Measurements from ENCODE around the gene RFX1.
"Not testable (repeated sequence)": the region's sequence is repeated elsewhere in the genome, so short reads cannot be mapped to it uniquely, and the experiment has no call there.

Gene RFX1

DNA sequence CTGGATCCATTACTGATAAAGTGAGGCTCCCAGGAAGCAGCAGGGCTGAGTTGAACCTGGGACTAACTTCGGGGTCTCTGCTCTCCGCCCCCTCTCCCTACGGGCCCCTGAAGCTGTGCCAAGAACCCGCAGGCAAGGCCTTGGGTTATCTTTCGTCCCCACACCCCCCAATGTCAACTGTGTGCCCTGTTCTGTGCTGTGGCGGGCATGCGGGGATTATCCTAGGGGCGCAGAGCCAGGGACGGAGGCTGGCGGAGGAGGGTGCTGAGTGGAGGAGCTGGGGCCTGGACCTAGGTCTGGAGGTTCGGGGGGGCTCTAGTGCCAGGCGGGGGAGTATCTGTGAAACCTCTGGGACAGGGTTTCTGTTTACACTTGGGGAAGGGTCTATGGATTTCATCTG is 26.4 kb downstream of the RFX1 start:
- DNase-seq (ENCODE audit: low read depth in 2 of 3, low spot score in 2 of 3): no peak

DNA sequence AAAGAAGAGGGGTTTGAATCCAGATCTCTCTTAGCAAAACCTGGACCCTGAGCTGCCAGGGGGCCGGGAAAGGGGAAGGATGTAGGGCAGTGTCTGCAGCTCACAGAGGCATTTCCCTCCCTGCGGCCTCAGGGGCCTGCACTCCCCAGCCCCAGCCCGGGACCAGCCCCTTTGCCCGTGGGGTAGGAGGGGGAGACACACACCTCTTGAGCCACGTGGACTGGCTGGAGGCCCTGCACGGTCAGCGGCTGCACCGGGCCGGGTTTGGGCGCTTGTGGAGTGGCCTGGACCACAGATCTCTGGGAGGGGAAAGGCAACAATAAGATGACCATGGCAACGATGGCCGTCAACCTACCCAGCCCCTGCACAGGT is 26.9 kb downstream of the RFX1 start:
- DNase-seq (ENCODE audit: low read depth in 2 of 3, low spot score in 2 of 3): no peak

DNA sequence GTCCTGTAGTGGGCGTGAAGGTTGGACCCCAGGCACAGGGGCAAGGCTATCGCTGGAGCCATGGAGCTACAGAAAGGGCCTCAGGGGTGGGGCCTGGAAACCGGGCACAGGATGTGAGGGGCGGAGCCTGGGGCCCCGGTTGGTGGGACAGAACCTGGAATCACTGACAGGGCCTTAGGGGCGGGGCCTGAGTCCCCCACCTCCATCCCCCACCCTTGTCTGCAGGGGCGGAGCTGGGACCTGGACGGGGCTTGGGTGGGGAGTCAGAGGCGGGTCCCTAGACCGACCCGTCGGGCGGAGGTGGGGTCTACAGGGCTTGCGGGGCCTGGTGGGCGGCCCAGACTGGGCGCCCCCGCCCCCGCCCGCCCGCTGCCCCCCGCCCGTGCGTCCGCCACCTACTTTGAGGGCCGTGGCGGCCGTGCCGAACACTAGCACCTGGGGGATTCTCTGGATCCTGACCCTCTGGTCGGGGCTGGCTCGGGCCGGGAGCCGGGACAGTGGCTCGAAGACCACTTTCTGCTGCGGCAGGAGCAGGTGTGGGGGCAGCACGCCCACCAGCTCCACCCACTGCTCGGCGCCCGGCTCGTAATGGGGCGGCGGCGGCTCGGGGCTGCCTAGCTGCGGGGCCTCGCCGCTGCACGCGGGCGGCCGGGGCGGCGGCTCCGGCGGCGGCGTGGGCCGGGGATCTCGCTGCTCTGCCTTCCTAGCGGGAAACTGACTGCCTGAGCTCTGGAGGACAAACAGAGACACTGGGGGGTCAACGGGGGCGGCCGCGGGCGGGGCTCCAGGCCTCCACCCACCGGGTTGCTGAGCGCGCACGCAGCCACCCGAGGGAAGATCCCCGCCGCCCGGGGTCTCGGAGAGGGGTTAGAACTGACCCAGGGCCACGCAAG is 27.5 kb downstream of the RFX1 start:
- no peak for DNase-seq (ENCODE audit: low read depth in 2 of 3, low spot score in 2 of 3)

DNA sequence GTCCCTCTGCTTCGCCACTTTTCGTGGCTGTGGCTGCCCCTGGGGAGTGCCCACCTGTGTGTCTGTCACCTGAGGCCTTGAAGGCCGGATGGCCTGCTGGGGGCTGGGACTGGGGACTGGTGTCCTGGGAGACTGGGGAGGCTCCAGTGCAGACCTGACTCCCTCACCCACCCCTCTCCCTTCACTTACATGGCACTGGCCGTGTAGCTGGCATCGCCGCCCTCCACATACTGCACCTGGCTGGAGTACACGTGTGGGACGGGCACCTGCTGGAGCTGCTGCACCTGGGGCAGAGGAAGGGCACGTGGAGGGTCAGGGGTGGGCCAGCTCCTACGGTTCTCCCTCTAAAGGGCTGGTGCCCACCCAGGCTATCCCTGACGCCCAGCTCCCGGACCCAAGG is 28.3 kb downstream of the RFX1 start:
- DNase-seq (ENCODE audit: low read depth in 2 of 3, low spot score in 2 of 3): no peak

DNA sequence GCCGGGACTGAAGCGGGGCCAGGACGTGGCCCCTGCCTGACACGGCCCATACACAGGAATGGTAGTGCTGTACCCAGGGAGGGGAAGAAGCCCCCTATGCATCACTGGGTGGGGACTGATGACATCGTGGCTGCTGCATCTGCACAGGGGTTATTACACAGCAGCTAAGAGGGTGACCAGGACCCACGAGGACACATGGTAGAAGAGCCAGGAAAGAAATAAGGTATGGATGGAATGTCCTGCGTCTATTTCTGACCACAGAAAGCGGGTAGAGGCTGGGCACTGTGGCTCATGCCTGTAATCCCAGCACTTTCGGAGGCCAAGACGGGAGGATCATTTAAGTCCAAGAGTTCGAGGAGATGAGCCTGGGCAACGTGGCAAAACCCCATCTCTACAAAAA is 29.7 kb downstream of the RFX1 start:
- DNase-seq (ENCODE audit: low read depth in 2 of 3, low spot score in 2 of 3): no peak

DNA sequence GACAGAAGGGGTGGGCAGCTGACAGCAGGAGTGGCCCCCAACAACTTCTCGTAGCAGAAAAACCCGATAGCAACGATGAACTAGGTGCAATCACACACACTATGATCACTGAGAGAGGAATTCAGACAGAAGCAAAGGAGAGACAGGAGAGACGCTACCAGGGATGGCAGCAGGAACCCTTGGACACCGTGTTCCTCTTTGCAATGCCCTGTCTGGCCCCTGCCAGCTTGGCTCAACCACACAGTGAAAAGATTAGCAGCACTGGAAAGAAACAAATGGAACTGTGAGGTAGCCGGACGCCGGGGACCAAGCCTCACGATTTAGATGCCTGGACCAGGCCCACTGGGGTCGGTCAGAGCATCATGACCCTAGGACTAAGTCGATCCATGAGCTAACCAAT is 30.2 kb downstream of the RFX1 start:
- no peak for DNase-seq (ENCODE audit: low read depth in 2 of 3, low spot score in 2 of 3)

DNA sequence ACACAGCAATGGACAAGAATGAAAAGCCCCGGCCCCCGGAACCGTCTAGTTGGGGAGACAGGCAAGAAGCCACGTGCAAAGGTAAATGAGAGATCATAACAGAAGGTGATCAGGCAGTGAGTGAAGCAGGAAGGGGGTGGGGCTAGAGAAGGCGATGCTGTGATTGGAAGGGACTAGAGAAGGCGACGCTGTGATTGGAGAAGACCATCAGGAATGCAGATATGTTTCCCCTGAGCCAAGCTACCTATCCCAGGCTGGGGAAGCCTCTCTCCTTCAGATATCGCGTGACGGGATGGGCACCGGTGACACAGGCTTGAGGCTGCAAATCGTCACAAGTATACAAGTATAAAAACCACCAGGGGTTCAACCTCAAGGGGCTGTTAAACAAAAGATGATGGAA is 32.0 kb downstream of the RFX1 start:
- no peak for DNase-seq (ENCODE audit: low read depth in 2 of 3, low spot score in 2 of 3)

DNA sequence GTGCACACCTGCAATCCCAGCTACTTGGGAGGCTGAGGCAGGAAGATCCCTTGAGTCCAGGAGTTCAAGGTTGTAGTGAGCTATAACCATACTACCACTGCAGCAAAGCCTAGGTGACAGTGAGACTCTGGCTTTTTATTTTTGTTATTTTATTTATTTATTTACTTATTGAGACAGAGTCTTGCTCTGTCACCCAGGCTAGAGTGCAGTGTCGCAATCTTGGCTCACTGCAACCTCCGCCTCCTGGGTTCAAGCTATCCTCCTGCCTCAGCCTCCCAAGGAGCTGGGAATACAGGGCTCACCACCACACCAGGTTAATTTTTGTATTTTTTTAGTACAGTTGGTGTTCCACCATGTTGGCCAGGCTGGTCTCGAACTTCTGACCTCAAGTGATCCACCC is 32.6 kb downstream of the RFX1 start:
- not testable (repeated sequence) for DNase-seq (ENCODE audit: low read depth in 2 of 3, low spot score in 2 of 3)

DNA sequence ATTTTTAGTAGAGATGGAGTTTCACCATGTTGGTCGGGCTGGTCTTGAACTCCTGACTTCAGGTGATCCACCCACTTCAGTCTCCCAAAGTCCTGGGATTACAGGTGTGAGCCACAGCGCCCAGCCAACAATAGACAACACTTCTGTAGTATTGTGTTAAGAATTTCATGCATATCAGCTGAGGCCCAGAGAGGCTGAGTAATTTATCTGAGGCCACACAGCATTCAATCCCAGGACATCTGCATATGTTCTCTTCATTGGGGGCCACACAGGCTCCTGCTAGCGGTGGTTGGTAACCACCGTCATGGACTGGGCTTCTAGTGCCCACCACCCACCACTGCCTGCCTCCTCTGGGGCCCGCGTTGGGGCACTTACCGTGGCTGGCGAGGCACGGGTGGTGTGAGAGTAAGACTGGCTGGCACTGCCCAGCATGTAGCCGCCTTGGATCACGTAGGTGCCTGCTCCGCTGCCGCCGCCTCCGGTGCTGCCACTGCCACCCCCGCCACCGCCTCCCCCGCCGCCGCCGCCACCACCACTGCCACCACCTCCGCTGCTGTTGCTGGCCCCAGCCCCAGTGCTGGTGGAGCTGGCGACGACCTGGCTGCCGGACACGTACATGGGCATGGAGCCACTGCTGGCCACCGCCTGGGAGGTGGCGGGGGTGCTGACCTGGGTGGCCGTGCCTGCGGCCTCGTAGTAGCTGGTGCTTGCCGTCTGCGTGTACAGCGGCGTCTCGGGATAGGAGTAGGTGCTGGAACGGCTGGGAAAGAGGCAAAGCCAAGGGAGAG is 33.6 kb downstream of the RFX1 start:
- no peak for DNase-seq (ENCODE audit: low read depth in 2 of 3, low spot score in 2 of 3)

DNA sequence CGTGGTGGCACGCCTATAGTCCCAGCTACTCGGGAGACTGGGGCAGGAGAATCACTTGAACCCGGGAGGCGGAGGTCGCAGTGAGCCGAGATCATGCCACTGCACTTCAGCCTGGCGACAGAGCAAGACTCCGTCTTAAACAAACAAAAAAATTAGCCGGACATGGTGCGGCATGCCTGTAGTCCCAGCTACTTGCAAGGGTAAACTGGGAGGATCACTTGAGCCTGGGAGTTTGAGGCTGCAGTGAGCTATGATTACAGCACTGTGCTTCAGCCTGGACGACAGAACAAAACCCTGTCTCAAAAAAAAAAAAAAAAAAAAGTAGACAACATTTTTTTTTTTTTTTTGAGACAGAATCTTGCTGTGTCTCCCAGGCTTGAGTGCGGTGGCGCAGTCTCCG is 34.3 kb downstream of the RFX1 start:
- DNase-seq (ENCODE audit: low read depth in 2 of 3, low spot score in 2 of 3): not testable (repeated sequence)

DNA sequence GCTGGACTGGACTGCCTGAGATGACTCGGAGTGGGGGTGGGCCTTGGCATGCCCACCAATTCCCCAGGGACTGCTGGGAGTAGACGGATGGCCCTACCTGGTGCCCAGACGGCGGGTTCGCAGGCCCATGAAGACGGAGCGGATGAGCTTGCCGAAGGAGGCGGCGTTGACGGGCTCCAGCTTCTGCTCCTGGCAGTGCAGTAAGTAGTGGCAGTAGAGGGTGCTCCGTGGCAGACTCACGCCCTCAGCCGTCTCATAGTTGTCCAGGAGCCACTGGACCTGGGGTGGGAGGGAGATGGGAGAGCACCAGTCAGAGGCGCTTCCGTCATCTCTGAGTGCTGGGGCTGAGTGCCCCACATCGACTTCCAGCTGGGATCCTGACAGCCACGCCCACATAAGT is 36.2 kb downstream of the RFX1 start:
- DNase-seq (ENCODE audit: low read depth in 2 of 3, low spot score in 2 of 3): no peak

DNA sequence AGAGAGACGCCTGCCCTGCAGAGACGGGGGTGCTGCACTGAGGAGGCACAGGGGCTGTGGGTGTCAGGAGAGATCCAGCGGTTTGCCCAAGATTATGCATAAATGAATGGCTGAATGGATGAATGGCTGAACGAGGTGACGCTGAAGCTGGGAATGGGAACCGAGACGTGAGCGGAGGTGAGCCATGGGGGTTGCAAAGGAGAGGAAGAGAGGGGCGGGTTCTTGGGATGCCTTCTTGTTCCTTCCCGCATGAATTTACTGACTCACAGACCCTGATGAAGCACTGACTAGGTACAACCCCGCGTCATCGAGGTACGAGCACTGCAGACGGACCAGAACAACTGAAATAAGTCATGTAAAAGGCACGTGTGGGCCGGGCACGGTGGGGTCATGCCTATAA is 37.1 kb downstream of the RFX1 start:
- DNase-seq (ENCODE audit: low read depth in 2 of 3, low spot score in 2 of 3): no peak

DNA sequence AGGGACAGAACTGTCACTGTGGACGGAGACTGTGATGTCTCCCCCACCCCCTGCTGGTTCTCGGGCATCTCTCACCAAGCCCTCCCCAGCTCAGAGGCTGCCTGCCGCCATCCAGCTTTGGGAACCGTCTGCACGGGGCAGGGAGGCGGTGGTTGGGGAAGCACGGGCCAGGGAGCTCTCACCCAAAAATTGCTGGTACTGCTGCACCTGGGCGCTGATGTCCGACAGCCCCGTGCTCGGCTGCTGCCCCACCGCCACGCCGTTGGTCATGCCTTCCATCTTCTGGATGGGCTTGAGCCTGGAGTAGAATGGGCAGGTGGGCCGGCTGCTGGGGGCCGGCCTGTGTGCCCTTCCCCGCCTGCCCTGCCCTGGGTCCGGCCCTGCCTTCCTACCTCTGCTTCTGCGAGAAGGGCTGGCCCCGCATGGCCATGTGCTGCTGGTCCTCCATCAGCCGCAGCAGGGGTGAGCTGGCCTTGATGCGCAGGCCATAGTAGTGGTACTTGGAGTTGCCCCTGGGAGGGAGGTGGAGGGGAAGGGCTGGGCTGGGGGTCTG is 37.7 kb downstream of the RFX1 start:
- DNase-seq (ENCODE audit: low read depth in 2 of 3, low spot score in 2 of 3): no peak

DNA sequence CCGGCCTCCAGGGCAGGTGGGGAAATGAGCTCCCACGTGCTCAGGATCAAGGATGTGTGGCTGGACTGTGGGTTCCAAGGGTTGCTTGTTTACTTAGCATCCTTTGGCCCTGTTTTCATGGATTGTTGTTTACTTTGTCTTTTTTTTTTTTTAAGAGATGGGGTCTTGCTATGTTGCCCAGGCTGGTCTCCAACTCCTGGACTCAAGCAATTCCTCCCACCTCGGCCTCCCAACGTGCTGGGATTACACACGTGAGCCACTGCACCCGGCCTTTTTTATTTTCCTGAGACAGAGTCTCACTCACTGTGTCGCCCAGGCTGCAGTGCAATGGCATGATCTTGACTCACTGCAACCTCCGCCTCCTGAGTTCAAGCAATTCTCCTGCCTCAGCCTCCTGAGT is 38.9 kb downstream of the RFX1 start:
- DNase-seq (ENCODE audit: low read depth in 2 of 3, low spot score in 2 of 3): not testable (repeated sequence)

DNA sequence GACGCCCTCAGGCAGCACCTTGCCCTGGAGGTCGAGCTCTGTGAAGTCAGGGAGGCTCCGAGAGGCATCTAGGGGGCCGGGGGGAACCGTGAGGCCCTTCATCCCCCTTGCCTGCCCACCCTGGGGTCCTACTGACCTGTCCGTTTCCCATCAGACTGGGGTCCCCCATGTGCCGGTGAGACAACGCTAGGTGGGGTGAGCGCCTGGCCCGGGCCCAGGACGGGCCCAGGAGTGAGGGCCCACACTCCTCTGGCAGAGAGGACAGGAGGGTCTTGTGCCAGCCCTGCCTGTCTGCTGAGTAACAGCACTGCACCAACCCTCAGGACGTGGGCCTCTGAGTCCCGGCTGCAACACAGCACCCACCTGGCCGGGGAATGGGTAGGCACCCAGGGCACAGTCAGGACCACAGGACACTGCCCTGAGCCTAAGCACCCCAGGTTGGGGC is 39.4 kb downstream of the RFX1 start:
- DNase-seq (ENCODE audit: low read depth in 2 of 3, low spot score in 2 of 3): no peak

DNA sequence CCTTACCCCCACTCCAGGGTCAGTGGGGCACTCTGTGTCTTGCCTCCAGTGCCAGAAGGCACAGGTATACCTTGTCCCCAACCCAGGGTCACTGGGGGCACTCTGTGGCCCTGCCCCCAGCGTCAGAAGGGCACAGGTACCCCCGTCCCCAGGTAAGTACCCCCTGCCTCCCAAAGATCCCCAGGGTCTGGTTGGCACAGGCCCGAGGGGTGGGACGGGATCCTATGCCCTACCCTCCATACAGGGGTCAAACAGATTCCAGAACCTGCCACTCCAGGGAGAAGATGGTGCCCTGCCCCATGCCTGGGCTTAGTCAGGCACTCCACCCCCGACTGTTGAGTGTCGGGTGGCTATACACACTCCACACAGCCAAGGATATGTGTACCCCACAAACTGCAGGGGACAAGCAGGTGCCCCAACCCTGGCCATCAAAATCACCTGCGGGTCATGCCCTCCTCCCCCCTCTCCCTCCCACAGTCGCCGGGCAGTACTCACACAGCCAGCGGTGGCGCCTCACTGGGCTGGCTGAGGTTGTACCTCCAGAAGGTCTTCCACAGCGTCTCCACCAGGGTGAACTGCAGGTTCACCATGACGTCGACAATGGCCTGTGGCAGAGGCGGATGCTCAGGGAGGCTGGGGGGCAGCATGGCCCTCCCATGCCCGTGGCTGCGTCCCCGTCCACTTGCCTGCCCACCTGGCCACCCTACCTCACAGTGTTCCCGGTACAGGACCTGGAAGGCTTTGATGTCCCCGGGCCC is 40.0 kb downstream of the RFX1 start:
- DNase-seq (ENCODE audit: low read depth in 2 of 3, low spot score in 2 of 3): no peak

DNA sequence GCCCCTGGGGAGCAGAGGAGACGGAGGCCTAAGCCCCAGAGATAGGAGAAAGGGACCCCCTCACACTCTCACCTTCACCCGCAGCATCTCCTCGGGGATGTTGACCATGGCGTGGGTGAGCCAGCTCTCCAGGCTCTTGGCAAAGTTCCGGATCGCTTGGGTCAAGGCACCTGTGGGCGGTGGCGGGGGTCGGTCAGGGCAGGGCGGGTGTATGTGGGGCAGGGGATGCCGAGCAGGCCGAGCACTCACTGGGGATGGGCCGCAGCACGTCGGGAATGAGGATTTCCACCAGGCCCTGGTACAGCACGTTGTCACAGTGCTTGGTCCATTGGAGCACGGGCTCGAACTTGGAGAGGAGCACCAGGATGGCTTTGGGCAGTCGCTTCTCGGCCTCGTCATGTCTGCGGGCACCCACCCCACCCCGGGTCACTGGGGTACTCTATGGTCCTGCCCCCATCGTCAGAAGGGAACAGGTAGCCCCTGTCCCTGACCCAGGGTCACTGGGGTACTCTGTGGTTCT is 40.7 kb downstream of the RFX1 start:
- no peak for DNase-seq (ENCODE audit: low read depth in 2 of 3, low spot score in 2 of 3)

DNA sequence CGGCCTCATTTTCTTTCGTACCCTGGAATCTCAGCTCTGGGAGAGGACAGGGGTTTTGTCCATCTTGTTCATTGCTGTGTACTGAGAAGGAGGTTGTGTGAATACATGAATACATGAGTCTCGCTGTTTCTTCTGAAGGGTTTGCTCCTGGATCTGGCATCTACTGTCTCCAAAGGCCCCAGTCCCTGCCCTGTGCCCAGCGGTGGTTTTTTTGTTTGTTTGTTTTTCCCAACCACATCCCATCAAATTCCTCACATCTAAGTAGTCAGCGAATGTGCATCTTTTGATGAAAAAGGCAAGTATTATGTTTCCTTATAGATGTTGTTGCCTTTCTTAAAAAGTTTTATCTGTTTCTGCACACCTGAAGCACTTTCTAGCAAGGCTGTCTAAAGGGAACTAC is 41.3 kb downstream of the RFX1 start:
- no peak for DNase-seq (ENCODE audit: low read depth in 2 of 3, low spot score in 2 of 3)

DNA sequence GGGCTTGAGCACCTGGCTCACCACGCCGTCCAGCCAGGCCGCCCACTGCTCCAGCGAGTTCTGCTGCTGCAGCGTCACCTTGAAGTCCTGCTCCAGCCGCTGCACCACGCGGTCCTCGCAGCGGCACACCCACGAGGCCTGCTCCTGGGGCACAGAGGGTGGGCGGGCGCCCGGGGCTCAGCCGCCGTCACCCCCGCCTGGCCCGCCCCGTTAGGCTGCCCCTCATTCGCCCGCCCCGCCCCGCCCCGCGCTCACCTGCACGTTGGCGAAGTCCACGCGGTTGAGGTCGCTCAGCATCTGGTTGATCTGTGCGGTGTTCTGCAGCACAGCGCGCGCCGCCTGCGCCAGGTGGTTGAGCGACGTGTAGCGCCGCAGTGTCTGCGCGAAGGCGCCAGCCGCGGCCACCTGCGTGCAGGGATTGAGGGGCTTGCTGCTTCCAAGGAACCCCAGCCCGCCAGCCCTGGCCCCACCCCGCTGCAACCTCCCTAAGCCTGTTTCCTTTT is 42.5 kb downstream of the RFX1 start:
- no peak for DNase-seq (ENCODE audit: low read depth in 2 of 3, low spot score in 2 of 3)

DNA sequence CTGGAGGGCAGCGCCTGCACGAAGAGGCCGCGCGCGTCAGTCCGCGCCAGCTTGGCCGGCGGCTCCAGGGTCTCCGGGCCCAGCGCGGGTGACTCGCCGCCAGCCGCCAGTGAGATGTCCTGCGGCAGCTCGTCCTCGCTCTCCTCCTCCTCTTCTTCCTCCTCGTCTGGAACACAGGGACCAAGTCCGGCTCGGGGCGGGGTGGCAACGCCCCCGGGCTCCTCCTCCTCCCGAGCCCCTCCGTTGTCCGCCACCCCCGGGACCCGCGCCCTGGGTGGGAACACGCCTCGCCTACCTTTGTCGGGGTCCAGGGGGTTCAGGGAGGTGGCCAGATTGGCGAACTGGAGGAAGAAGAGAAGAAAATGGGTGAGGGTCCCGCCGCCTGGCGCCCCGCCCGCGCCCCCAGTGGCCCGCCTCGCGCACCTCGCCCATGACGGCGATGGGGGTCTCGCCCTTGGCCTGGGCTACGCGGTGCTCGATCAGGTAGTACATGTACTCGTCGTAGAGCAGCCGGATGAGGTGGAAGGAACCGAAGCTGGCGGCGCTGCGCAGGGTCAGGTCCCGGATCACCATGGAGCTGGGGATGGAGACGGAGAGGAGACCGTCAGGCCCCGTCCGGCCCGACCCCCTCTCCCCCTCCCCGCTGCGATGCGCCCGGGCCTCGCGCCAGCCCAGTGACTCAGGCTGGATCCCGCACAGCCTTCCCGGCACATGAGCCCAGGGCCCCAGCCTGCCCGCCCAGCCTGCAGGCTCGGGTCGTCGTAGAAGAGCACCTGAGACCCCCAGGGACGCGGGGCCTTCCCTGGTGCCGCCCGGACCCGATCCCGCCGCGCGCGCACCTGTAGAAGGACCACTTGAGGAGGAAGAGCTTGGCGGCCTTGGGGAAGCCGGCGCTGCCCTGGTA is 43.2 kb downstream of the RFX1 start:
- DNase-seq (ENCODE audit: low read depth in 2 of 3, low spot score in 2 of 3): no peak
